Stimulated activated CD4-positive, alpha-beta T cell treated with anti-CD3 and anti-CD28 coated beads, TNF-alpha, amount 100 ng/mL, for 4 hours (primary cell): ENCODE data around the gene SHANK1.

ENCODE experiments used
- DNase-seq, 3 experiments: peaks; one replicate each; pipeline ENCODE4 v3.0.0-alpha.2; 2020; ENCODE audit warnings: low read depth in 3 of 3

The SHANK1 gene

DNA sequence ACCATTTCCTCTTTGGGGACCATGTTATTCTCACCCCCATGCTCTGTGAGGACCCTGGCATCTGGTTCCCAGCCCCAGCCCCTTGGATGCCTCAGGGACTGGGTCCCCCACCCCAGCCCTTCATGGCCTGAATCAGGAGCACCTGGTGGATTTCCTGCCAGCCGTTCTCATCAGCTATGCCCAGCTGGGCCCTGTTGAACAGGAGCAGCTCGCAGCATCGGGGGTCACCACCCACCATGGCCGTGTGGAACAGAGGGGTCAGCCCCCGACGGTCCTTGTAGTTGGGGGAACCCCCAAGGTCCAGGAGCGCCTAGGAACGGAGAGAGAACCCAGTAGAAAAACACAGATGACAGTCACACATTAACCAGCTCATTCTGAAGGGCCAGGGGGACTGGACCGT, 7.8 kb downstream of the SHANK1 start:
- DNase-seq, result no peak

GRCh38 chr19:50711196-50711595, 8.4 kb downstream of the SHANK1 start:
- no peak for DNase-seq

DNA sequence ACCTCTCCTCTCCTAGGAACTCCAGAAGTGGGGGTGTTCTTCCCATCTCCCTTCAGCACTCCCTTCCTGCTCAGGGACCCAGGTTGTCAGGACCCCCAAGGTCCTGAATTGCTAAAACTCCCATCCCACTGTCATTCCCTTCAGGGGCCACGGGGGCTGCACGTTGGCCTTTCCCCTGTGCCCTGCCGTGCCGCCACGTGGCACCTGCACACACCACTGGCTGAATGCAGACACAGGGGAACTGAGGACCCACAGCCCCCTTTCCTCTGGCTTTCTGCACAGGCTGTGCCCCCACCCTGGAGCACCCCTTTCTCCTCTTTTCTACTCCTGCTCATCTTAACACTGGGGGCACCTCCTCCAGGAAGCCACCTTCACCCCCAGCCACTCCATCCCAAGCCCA, 9.0 kb downstream of the SHANK1 start:
- DNase-seq, result no peak

GRCh38 chr19:50710094-50710493, 9.5 kb downstream of the SHANK1 start:
- DNase-seq, result no peak

DNA sequence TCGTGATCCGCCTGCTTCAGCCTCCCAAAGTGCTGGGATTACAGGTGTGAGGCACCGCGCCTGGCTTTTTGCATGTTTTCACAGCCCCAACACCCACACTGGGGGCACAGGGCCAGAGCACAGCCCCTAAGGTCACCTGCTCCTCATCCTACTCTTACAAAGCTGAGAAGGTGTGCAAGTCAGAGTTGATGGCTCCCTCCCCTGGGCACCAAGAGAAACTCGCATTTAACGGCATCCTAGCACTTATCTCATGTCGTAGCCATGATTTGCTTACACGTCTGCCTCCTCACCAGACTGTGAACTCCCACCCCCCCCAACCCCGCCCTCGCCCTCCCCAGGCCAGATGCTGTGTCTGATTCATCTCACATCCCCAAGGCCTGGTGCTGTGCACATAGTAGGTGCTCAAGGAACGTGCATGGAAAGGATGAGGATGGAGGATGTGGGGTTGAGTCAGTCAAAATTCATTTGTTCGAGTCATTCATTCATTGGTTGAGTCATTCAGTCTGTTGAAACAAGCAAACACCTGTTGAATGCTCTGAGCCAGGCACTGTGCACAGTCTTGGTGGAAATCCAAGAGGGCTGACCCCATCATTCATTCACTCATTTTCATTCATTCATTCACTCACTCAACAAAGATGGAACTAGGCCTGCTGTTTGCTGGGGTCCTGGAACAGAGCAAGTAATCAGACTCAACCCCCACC, 11.3 kb downstream of the SHANK1 start:
- DNase-seq, result no peak

DNA sequence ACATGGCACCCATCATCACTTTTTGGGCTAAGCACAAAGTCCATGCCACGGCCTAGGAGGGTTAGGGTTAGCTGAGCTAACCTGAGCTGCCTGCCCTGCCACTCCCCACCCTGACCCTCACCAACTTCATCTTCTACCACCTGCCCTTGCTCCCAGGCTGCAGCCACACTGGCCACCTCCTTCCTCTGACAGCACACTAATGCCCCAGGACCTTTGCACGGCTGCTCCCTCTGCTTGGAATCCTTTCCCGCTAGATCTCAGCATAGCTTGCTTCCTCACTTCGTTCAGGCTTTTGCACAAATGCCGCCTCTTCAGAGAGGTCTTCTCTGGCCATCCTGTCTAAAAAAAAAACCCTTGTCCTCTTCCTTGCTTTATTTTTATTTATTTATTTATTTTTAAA, 13.2 kb downstream of the SHANK1 start:
- DNase-seq, result no peak

DNA sequence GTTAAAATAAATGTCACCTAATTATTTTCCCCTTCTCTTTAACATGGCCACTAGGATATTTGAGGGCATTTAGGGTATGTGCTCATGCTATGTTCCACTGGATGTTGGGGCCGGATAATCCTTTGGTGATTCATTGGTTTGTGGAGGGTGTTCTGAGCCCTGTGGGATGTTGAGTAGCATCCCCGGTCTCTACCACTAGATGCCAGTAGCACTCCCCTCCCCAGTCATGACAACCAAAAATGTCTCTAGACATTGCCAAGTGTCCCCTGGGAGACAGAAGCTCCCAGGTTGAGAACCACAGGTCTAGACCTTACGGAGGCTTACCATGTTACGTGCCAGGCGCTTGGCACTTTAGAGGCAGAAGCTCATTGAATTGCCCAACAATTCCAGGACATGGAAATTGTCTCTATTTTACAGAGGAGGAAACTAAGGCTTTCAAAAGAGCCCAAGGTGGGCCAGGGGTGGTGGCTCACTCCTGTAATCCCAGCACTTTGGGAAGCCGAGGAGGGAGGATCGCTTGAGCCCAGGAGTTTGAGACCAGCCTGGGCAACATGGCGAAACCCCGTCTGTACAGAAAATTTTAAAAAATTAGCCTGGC, 14.1 kb downstream of the SHANK1 start:
- DNase-seq, result no peak

GRCh38 chr19:50703915-50704796, 15.4 kb downstream of the SHANK1 start:
- DNase-seq, result no peak

DNA sequence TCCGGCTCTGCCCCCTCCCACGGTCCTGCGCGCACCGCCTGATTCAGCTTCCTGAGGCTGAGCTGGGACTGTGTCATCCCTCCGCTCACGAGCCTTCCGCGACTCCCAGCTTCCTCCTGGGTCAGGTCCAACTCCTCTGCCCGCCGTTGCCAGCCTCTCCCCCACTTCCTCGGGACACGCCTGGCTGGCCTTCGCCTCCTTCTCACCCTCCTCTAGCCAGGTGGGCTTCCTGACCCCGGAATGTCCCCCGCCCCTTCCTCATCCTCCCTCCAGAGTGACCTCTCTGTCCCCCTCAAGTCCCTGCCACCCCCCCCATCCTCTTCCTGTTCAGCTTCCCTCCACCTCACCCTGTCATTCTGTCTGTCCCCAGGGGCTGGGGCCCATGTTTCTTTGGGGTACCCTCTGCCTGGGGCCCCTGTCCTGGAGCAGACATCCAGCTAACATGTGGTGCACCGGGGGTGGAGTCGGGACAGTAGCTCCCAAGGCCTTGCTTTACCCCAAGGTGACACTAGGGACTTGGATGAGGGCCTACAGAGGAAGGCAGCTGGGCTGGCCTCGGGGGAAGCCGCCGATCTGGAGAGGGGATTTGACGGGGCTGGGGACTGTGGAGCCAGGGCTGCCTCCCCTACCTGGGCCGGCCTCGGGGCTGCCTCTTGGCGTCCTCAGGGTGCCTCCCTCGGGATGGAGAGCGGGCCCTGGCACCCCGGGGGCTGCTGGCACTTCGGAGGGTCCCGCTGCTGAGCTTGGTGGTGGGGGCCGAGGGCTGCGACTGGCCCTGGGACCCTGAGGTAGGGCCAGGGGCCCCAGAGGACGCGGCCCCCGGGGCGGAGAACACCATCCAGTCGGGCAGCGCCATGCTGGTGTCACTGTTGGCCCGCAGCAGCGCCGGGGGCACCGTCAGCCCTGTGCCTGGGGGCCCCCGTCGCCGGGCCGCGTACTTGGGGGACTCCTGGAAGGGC, 16.5 kb downstream of the SHANK1 start:
- no peak for DNase-seq

GRCh38 chr19:50702158-50702870, 17.3 kb downstream of the SHANK1 start:
- no peak for DNase-seq

DNA sequence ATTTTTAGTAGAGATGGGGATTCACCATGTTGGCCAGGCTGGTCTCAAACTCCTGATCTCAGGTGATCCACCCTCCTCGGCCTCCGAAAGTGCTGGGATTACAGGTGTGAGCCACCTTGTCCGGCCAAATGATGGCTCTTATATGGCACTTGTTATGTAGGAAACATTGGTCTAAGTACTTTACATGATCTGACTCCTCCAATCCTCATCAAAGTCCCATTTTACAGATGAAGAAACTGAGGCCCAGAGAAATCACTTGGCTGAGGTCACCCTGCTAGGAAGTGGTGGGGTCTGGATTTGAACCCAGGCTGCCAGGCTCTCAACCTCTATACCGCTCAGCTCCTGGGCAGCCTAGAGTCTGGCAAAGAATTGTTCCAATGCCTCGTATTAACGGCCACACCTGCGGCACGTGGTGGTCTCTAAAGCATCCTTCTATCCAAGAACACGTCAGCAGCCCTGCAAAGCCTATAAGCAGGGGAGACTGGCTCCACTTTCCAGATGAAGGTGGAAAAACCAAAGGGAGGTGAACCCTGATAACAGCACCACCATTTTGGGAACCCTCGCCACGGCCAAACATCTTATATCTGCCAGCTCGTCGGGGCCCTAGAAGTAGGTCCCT, 18.1 kb downstream of the SHANK1 start:
- no peak for DNase-seq

- no peak for DNase-seq
Measured at GRCh38 chr19:50697414-50698124, 22.0 kb downstream of the SHANK1 start.

GRCh38 chr19:50696094-50696483, 23.5 kb downstream of the SHANK1 start:
- no peak for DNase-seq

DNA sequence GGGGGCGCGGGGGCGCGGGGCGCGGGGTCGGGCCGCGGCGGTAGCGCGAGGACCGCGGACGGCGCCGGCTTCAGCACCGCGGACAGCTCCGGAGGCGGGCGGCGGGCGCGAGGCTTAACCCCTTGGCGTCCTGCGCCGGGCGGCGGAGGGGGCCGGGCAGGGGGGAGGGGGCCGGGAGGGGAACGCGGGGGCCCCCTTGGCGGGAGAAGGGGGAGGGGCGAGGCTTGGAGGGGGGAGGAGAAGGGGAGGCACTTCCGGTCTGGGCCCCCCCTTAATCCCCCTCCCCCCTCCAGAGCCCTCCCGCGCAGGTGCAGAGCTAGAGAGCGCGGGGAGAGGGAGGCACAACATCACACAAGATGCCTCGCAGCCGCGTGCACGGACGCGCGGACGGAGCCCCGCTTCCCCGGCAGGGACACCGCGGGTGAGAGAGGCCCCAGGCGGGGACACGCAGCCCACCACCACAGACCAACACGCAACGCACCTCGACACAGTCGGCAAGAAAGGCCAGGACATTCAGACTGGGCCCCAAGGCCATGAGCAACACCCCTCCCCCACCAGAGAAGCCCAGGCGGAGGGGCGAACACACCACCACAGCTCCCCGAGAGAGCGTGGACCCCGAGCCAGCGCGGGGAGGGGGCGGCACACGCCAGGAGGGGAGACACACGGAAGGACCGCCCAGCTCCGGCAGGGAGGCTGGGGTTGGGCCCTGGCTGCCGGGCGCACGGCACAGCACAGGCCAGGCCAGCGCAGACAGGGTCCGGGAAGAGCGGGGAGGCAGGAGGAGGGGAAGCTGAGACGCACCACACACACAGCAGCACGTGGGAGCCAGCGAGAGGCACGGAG, 24.1 kb downstream of the SHANK1 start:
- DNase-seq, result no peak

DNA sequence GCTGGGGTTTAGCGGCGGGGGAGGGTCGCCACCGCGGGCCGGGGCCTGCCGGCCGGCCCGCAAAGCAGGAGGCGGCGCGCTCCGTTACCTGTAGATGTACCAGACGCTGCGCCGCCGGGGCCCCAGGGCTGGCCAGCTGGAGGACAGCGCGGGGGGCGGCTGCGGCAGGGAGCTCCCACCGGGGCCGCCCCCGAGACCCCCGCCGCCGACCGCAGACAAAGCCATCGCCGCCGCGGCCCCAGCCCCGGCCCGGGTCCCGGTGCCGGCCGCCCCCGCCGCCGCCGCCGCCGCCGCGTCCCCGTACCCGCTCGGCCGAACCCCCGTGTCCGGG, 24.8 kb downstream of the SHANK1 start:
- DNase-seq, result no peak

DNA sequence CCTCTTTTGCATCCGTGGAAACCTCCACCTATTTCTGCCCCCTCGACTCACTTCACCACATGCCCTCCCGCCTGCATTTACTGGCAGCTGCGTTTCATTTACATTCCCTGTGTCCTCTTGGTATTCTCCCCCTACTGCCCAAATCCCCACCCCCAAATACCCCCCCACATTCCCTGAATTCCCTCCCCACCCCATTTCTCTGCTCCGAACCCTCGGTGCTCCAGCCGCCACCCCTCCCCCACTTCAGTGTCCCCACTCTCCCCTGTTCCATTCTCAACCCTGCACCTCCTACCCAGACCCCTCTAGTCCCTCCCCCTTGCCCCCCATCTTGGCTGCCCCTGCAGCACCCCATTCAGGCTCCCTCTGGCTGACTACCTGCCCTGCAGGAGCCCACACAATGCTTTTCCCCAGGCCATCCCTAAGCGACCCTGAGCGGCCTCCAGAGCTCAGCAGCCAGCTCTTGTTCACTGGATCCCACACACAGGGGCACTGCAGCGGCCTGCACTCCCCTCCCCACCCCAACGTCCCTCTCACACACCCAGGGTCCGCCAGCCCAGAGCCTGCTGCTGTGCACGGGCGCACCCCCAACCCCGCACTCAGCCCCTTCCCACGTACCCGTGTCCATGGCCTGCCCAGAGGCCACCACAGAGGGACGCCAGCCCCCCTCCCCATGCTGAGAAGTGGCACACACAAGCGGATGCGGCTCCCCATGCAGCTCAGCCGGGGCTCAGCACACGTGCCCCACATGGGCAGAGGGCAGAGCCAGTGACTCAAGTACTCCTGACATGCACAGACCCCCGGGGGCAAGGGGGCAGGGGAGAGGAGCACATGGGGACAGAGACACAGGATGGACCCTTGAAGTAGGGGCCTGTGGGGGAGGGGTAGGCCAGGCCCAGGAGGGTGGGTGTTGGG, 26.3 kb downstream of the SHANK1 start:
- DNase-seq, result no peak

DNA sequence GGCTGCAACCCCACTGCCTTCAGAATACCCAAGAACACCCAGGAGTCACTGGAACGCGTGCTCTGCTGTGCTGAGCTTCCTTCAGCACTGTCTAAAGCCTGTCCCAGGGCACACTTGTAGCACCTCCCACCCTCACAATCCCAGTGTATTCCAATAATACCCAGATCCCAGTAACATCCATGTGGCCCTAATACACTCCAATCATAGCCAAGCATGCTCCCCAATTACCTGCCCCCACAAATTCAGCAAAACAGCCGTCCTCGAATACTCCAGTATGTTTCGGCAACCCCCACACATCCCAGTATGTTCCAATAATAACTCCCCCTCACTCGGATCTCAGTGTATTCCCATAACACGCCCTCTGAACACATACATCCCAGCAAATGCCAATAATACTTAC, 29.2 kb downstream of the SHANK1 start:
- DNase-seq, result no peak

- no peak for DNase-seq
Measured at GRCh38 chr19:50688766-50689165, 30.8 kb downstream of the SHANK1 start.
